Adrenal gland (tissue), 12 donors: Measurements from ENCODE around the gene DNAI7. TPM values are rescaled to one million over a fixed set of nuclear protein-coding genes. Genes with fewer than 3 reads are reported as not detected.
A peak's percentile ranks its signal among the peaks of the same experiment; 100 is the strongest.

Experiments used
- DNase-seq, 7 donors: peaks; one replicate each; pipeline ENCODE4 v3.0.0-alpha.2; 2019 to 2020
- H3K27ac ChIP-seq, 5 donors: fragments of 200-600 bp; sonication (generic) in 4 of 5; 1 replicate in 3 of 5; 2 replicates in 2 of 5; pipeline versions ENCODE4 v1.5.1 to v1.8.0; 2016 to 2020; ENCODE audit warnings: mild to moderate bottlenecking in 1 of 5
- H3K27me3 ChIP-seq: fragments of 200-600 bp; 2 replicates; pipeline ENCODE4 v1.8.0; 2021
- H3K36me3 ChIP-seq, 2 donors: fragments of 200-600 bp; replicated peaks in 1 of 2; 1 replicate in 1 of 2; 2 replicates in 1 of 2; pipeline versions ENCODE4 v1.5.1 to v1.8.0; 2018 to 2022
- H3K4me1 ChIP-seq, 2 donors: fragments of 200-600 bp; replicated peaks in 1 of 2; 1 replicate in 1 of 2; 2 replicates in 1 of 2; pipeline versions ENCODE4 v1.5.1 to v1.8.0; 2018 to 2021
- H3K4me3 ChIP-seq, 4 donors: fragments of 200-600 bp; sonication (generic) in 3 of 4; one replicate each; pipeline ENCODE4 v1.5.1; 2016 to 2018
- H3K9me3 ChIP-seq, 3 donors: fragments of 200-600 bp; sonication (generic) in 1 of 3; replicated peaks in 1 of 3; 1 replicate in 2 of 3; 2 replicates in 1 of 3; pipeline versions ENCODE4 v1.5.1 to v1.8.0; 2016 to 2021
- CTCF ChIP-seq, 6 experiments: fragments of 450-650 bp in 4 of 6; fragments of 200-600 bp in 2 of 6; sonication (generic) in 1 of 6; IDR thresholded peaks; 1 replicate in 5 of 6; 2 replicates in 1 of 6; pipeline versions ENCODE4 v1.5.1 to v1.8.0; 2016 to 2021; ENCODE audit warnings: antibody characterized with exemption in 6 of 6, mild to moderate bottlenecking in 2 of 6, moderate library complexity in 1 of 6
- POLR2A ChIP-seq, 2 donors: fragments of 450-650 bp; IDR thresholded peaks; one replicate each; pipeline ENCODE4 v1.6.1; 2017; ENCODE audit warnings: antibody characterized with exemption in 2 of 2, mild to moderate bottlenecking in 2 of 2, moderate library complexity in 1 of 2
- WGBS, 4 donors: extraction: QIAGEN DNeasy Blood & Tissue Kit in 2 of 4; methylation state at CpG; one replicate each; pipeline versions ENCODE4 v1.1.5 to v1.1.7; 2013 to 2017; 5-methylcytosine and 5-hydroxymethylcytosine counted together
- intact Hi-C, 2 donors: fragments of 100-400 bp; cut with DNase I; formaldehyde crosslinking; loops; one replicate each; pipeline versions ENCODE4 v1.14.1 to v1.15.0; 2022 to 2023
- polyA plus RNA-seq, 3 donors: library from polyadenylated mRNA; stranded (reverse); fragments of 200-250 nt in 2 of 3; fragments of 350-450 nt in 1 of 3; fragmentation: Illumina TruSeq in 1 of 3; extraction: RNeasy Lipid Tissue Mini Kit (QIAGEN cat#74804) in 1 of 3; gene quantifications; one replicate each; pipeline ENCODE4 v1.2.3, GENCODE V29; 2013 to 2014
- total RNA-seq, 9 donors: library from RNA; depleted of rRNA in 4 of 9; stranded (reverse); fragments of >200 nt in 4 of 9; fragments of 120-200 nt in 1 of 9; fragmentation: NEBNext Ultra II Directional in 1 of 9; extraction: Animal tissue kit (Norgen Biotek cat#: 25700) in 1 of 9; gene quantifications; one replicate each; pipeline versions ENCODE4 v1.1.0 to v1.2.4, GENCODE V29; 2013 to 2023
- donor health status: healthy with polysubstance abuse.
- donor health status: Bipolar disorder and iron deficiency.
- donor health status: DM: yes; HTN: yes; CAD: no.
- donor health status: DM: no; HTN: no; CAD: no.
- donor health status: DM: no; HTN: no; CAD: no.
- donor health status: DM: yes; HTN: yes; CAD: no.

The DNAI7 gene
- total and polyA plus RNA-seq, 12 donors, result 0.29 to 2.3 (median 0.86) TPM

GRCh38 chr12:25146686-25147085, 48.3 kb downstream of the DNAI7 start:
- Histone ChIP-seq H3K4me3 (no peak overlapping the region), H3K27me3 (no peaks in the 10 kb centered on the region), H3K4me1 (no peaks in the 10 kb centered on the region), H3K27ac (no peak overlapping the region), H3K9me3 (no peaks in the 10 kb centered on the region), H3K36me3 (no peaks in the 10 kb centered on the region)
- 88 to 94% (median 92%) methylated on average over 1 of the region's 1 CpG for WGBS, 4 donors
- no peak for TF ChIP-seq CTCF (IDR thresholded peaks at IDR 0.05)
- no peak for TF ChIP-seq POLR2A (IDR thresholded peaks at IDR 0.05)
- intact Hi-C loops, result no loop called here
- DNase-seq, result no peak

- TF ChIP-seq POLR2A (IDR thresholded peaks at IDR 0.05), result no peak
- TF ChIP-seq CTCF (IDR thresholded peaks at IDR 0.05), result no peak
- 74 to 96% (median 85%) methylated on average over 2 to 6 of the region's 6 CpGs for WGBS, 4 donors
- no peak overlapping the region for H3K27ac ChIP-seq
- no peak for DNase-seq
- H3K4me3 ChIP-seq, result no peak overlapping the region
- no peaks in the 10 kb centered on the region for H3K4me1 ChIP-seq
- H3K36me3 ChIP-seq, result no peaks in the 10 kb centered on the region
- H3K27me3 ChIP-seq, result no peaks in the 10 kb centered on the region
- H3K9me3 ChIP-seq, result peaks cover 0 to 6% (median 5%) of the 10 kb centered on the region in 3 donors
- intact Hi-C loops, result loop anchor here in 1 of 2 donors (10.0 kb wide), 1 partner anchor 151 kb away; no protein-coding TSS in a partner anchor
Observed at GRCh38 chr12:25135531-25136154, 59.3 kb downstream of the DNAI7 start.

- 40 to 68% (median 59%) methylated on average over 2 of the region's 2 CpGs for WGBS, 4 donors
- H3K27me3 ChIP-seq, result no peaks in the 10 kb centered on the region
- intact Hi-C loops, result loop anchor here (5.0 to 10.0 kb wide), 2 partner anchors 139 to 146 kb away; no protein-coding TSS in a partner anchor
- no peak overlapping the region for H3K27ac ChIP-seq
- H3K36me3 ChIP-seq, result no peaks in the 10 kb centered on the region
- TF ChIP-seq POLR2A (IDR thresholded peaks at IDR 0.05) (no peak), CTCF (IDR thresholded peaks at IDR 0.05) (no peak)
- no peaks in the 10 kb centered on the region for H3K4me1 ChIP-seq
- DNase-seq, result no peak
- no peak overlapping the region for H3K4me3 ChIP-seq
- H3K9me3 ChIP-seq, result no peaks in the 10 kb centered on the region
Observed at GRCh38 chr12:25131270-25131669, 63.7 kb downstream of the DNAI7 start.

GRCh38 chr12:25130741-25131188, 64.2 kb downstream of the DNAI7 start:
- H3K27ac ChIP-seq, result no peak overlapping the region

More at GRCh38 chr12:25130741-25131188, 64.2 kb downstream of the DNAI7 start:
- intact Hi-C loops, result loop anchor here (5.0 to 10.0 kb wide), 2 partner anchors 138 to 146 kb away; no protein-coding TSS in a partner anchor
- Histone ChIP-seq H3K9me3 (no peaks in the 10 kb centered on the region), H3K4me3 (no peak overlapping the region), H3K27me3 (no peaks in the 10 kb centered on the region), H3K4me1 (no peaks in the 10 kb centered on the region), H3K36me3 (no peaks in the 10 kb centered on the region)
- TF ChIP-seq POLR2A (IDR thresholded peaks at IDR 0.05) (no peak), CTCF (IDR thresholded peaks at IDR 0.05) (peak; percentile 47 to 80 (median 65))
- no peak for DNase-seq
